ENCODE results near the gene BAIAP2.

DNA sequence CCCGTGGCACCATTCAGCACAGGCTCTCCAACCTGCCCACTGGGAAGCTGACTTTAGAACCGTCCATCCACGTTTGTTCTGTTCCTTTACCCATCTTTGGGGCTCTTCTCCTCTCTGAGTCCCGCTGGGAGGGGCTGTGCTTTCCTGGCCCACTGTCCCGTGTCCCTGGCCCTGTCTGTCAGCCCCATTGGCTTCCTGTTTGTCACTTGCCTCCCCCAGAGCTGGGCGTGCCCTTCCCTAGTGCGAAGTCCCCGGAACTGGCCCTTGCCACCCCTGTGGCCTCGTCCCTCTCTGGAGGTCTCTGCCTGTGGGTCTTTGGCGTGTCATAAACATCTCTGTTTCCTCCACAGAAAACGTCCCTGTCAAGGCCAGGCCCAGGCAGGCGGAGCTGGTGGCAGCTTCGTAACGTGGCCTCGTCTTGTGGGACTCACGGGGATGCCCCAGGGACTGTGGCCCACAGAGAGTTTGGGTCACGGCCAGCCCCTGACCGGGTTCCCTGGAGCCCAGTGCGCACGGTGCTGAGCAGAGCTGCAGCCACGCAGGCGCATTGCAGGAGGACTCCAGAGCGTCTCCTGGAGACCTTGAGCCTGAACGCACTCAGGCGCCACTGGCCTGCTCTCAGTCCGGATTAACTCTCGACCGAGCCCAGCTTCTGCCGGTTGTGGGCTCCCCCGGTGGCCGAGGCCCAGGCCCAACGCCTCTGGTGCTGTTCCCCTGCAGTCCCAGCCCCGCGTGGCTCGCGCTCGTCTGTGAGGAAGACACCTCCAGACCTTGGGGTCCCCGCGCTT lies 36.0 kb upstream of the BAIAP2 start:
- TF ChIP-seq POLR2AphosphoS2 (conservative IDR thresholded peaks at IDR 0.05; ENCODE audit: low read length) (no peak), JUNB (IDR thresholded peaks at IDR 0.05) (no peak), POLR2A (IDR thresholded peaks at IDR 0.05; ENCODE audit: low read length) (no peak), RAD21 (conservative IDR thresholded peaks at IDR 0.05 in 1 of 2, IDR thresholded peaks at IDR 0.05 in 1 of 2) (no peak), MYC (IDR thresholded peaks at IDR 0.05; ENCODE audit: borderline replicate concordance, low read length) (no peak), REST (IDR thresholded peaks at IDR 0.05) (no peak), TP53 (CRISPR knock-in tag; IDR thresholded peaks at IDR 0.05) (no peak), KDM5A (IDR thresholded peaks at IDR 0.05) (no peak), ZNF302 (CRISPR knock-in tag; IDR thresholded peaks at IDR 0.05) (no peak), MAFK (IDR thresholded peaks at IDR 0.05; ENCODE audit: partially characterized antibody) (no peak), PHF8 (IDR thresholded peaks at IDR 0.05; ENCODE audit: borderline replicate concordance, low read depth) (no peak), ESRRA (IDR thresholded peaks at IDR 0.05; ENCODE audit: borderline replicate concordance, low read length) (no peak)
- TF ChIP-seq, protein P1, sequence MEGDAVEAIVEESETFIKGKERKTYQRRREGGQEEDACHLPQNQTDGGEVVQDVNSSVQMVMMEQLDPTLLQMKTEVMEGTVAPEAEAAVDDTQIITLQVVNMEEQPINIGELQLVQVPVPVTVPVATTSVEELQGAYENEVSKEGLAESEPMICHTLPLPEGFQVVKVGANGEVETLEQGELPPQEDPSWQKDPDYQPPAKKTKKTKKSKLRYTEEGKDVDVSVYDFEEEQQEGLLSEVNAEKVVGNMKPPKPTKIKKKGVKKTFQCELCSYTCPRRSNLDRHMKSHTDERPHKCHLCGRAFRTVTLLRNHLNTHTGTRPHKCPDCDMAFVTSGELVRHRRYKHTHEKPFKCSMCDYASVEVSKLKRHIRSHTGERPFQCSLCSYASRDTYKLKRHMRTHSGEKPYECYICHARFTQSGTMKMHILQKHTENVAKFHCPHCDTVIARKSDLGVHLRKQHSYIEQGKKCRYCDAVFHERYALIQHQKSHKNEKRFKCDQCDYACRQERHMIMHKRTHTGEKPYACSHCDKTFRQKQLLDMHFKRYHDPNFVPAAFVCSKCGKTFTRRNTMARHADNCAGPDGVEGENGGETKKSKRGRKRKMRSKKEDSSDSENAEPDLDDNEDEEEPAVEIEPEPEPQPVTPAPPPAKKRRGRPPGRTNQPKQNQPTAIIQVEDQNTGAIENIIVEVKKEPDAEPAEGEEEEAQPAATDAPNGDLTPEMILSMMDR (IDR thresholded peaks at IDR 0.05) = no peak

Measured in A549 (cell line).